MM.1S (cell line): ENCODE measurements around the gene RABGAP1L.

ENCODE experiments used
- CTCF ChIP-seq: fragments of 300-600 bp; sonication (generic); IDR thresholded peaks from 2 replicates; pipeline ENCODE4 v1.5.1; 2016; ENCODE audit warnings: antibody characterized with exemption, low read length, mixed read lengths
- EZH2phosphoT487 ChIP-seq: fragments of 300-600 bp; sonication (generic); IDR thresholded peaks from 2 replicates; pipeline ENCODE4 v1.6.1; 2018; ENCODE audit warnings: antibody characterized with exemption, low read length

DNA sequence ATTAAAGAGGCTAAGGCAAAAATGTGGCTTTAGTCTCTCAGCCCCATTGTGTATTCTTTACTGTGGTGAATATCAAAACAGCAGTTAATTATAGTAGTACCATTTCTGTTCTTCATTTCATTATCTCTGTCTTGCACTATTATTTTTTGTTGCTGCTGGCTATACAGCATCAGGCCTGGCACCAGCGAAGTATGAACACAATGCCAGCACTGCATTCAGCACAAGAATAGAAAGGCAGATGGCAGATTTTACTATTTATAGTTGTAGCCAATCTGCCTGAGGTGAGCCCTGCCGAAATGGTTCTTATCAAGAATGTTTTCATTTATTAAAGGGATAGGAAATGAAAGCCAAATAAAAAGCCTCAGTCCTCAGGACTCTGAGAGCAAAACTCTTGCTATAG lies 360.5 kb downstream of the RABGAP1L start:
- no peak for TF ChIP-seq CTCF
- TF ChIP-seq EZH2phosphoT487, result no peak
